Breast epithelium (tissue), 4 donors: ENCODE data around the gene RBPJ. TPM values are rescaled to one million over a fixed set of nuclear protein-coding genes. Genes with fewer than 3 reads are reported as not detected.

Experiments used
- DNase-seq, 2 donors: peaks; one replicate each; pipeline ENCODE4 v3.0.0-alpha.2; 2019; ENCODE audit warnings: low spot score in 2 of 2
- H3K27ac ChIP-seq, 2 donors: fragments of 200-600 bp; sonication (generic) in 1 of 2; one replicate each; pipeline ENCODE4 v1.5.1; 2016 to 2019; ENCODE audit warnings: mild to moderate bottlenecking in 1 of 2
- H3K27me3 ChIP-seq, 2 donors: fragments of 200-600 bp; sonication (generic) in 1 of 2; one replicate each; pipeline versions ENCODE4 v1.5.1 to v1.6.0; 2017 to 2019; ENCODE audit warnings: control low read depth in 1 of 2, mild to moderate bottlenecking in 1 of 2
- H3K36me3 ChIP-seq: fragments of 200-600 bp; one replicate; pipeline ENCODE4 v1.5.1; 2019
- H3K4me1 ChIP-seq, 2 donors: fragments of 200-600 bp; sonication (generic); one replicate each; pipeline ENCODE4 v1.5.1; 2016 to 2019; ENCODE audit warnings: control low read depth in 1 of 2
- H3K4me3 ChIP-seq, 3 donors: fragments of 200-600 bp; sonication (generic); 1 replicate in 2 of 3; 2 replicates in 1 of 3; pipeline ENCODE4 v1.5.1; 2016 to 2019; ENCODE audit warnings: mild to moderate bottlenecking in 3 of 3, moderate library complexity in 2 of 3
- H3K9me3 ChIP-seq, 2 donors: fragments of 200-600 bp; sonication (generic) in 1 of 2; one replicate each; pipeline ENCODE4 v1.5.1; 2016 to 2019; ENCODE audit warnings: control low read depth in 1 of 2
- CTCF ChIP-seq, 3 donors: fragments of 450-650 bp; IDR thresholded peaks; one replicate each; pipeline ENCODE4 v1.5.1; 2016 to 2017; ENCODE audit warnings: antibody characterized with exemption in 3 of 3, mild to moderate bottlenecking in 3 of 3, moderate library complexity in 3 of 3
- POLR2A ChIP-seq: fragments of 450-650 bp; IDR thresholded peaks from one replicate; pipeline ENCODE4 v1.6.1; 2016; ENCODE audit warnings: antibody characterized with exemption, mild to moderate bottlenecking, moderate library complexity
- POLR2AphosphoS5 ChIP-seq, 3 donors: sonication (generic); formaldehyde crosslinking; IDR thresholded peaks; one replicate each; pipeline ENCODE4 v1.6.1; 2017; ENCODE audit warnings: antibody characterized with exemption in 3 of 3
- intact Hi-C: fragments of 100-400 bp; cut with DNase I; formaldehyde crosslinking; loops from one replicate; pipeline ENCODE4 v1.15.1; 2023; ENCODE audit warnings: low total_unique reads
- total RNA-seq, 3 donors: library from RNA; depleted of rRNA; stranded (reverse); fragments of >200 nt; gene quantifications; one replicate each; pipeline ENCODE4 v1.1.0, GENCODE V29; 2016

RBPJ gene
- total RNA-seq, 3 donors from 2014 or later = 64.9 to 143 (median 88.7) TPM

- no peaks in the 10 kb centered on the region for H3K4me1 ChIP-seq
- H3K27ac ChIP-seq = no peak overlapping the region
- H3K36me3 ChIP-seq = no peaks in the 10 kb centered on the region
- H3K27me3 ChIP-seq = no peaks in the 10 kb centered on the region
- intact Hi-C loops = no loop called here
- no peak overlapping the region for H3K4me3 ChIP-seq
- H3K9me3 ChIP-seq = no peaks in the 10 kb centered on the region
- no peak for TF ChIP-seq CTCF (IDR thresholded peaks at IDR 0.05)
- TF ChIP-seq POLR2A = no peak
- no peak for DNase-seq
These were observed 163.3 kb downstream of the RBPJ start for GRCh38 chr4:26484032-26484515.

GRCh38 chr4:26484516-26484915 lies 163.7 kb downstream of the RBPJ start:
- Histone ChIP-seq H3K27ac (no peak overlapping the region), H3K27me3 (no peaks in the 10 kb centered on the region), H3K9me3 (no peaks in the 10 kb centered on the region), H3K4me3 (no peak overlapping the region), H3K36me3 (no peaks in the 10 kb centered on the region), H3K4me1 (no peaks in the 10 kb centered on the region)
- intact Hi-C loops = no loop called here
- DNase-seq = no peak
- no peak for TF ChIP-seq POLR2AphosphoS5 (IDR thresholded peaks at IDR 0.05)
- TF ChIP-seq POLR2A = no peak
- TF ChIP-seq CTCF (IDR thresholded peaks at IDR 0.05) = no peak

Other genes with a start within 250 kb of the RBPJ start
- gene CCKAR, start 169.5 kb downstream of the RBPJ start, total RNA-seq = not detected